Measurements from ENCODE around the gene UTP11. TPM values are rescaled to one million over a fixed set of nuclear protein-coding genes. Genes with fewer than 3 reads are reported as not detected.

The UTP11 gene
- total RNA-seq, 1 experiment from 2014 or later, result 72.9 TPM

- no peak for DNase-seq (ENCODE audit: low read depth)
Measured at GRCh38 chr1:38003261-38004250, 9.0 kb upstream of the UTP11 start.

- no peak for DNase-seq (ENCODE audit: low read depth)
Measured at GRCh38 chr1:38004284-38005108, 8.0 kb upstream of the UTP11 start.

GRCh38 chr1:38005195-38006007 is 7.1 kb upstream of the UTP11 start, which contains the start of gene FHL3:
FHL3 (minus strand) TSS chr1:38005514; CDS start chr1:37999412, 6,102 bp downstream.
- DNase-seq (ENCODE audit: low read depth), result peak; percentile 46

GRCh38 chr1:38006008-38006828 is 6.3 kb upstream of the UTP11 start:
- no peak for DNase-seq (ENCODE audit: low read depth)

GRCh38 chr1:38009088-38009840 is 3.3 kb upstream of the UTP11 start:
- peak; percentile 51 for DNase-seq (ENCODE audit: low read depth)

GRCh38 chr1:38009841-38010180 is 2.7 kb upstream of the UTP11 start:
- no peak for DNase-seq (ENCODE audit: low read depth)

GRCh38 chr1:38013227-38013622 is 691 bp downstream of the UTP11 start:
- no peak for DNase-seq (ENCODE audit: low read depth)

GRCh38 chr1:38014171-38014570 is 1.6 kb downstream of the UTP11 start:
- DNase-seq (ENCODE audit: low read depth), result no peak

- DNase-seq (ENCODE audit: low read depth), result no peak
Measured at GRCh38 chr1:38014724-38015424, 2.3 kb downstream of the UTP11 start.

GRCh38 chr1:38015978-38016725 is 3.6 kb downstream of the UTP11 start:
- DNase-seq (ENCODE audit: low read depth), result no peak

GRCh38 chr1:38018864-38019343 is 6.4 kb downstream of the UTP11 start:
- peak; percentile 56 for DNase-seq (ENCODE audit: low read depth)

- DNase-seq (ENCODE audit: low read depth), result no peak
Measured at GRCh38 chr1:38020396-38020795, 7.9 kb downstream of the UTP11 start.

- no peak for DNase-seq (ENCODE audit: low read depth)
Measured at GRCh38 chr1:38021969-38022368, 9.4 kb downstream of the UTP11 start.

- no peak for DNase-seq (ENCODE audit: low read depth)
Measured at GRCh38 chr1:38022810-38023209, 10.3 kb downstream of the UTP11 start.

- DNase-seq (ENCODE audit: low read depth), result no peak
Measured at GRCh38 chr1:38025233-38025632, 12.7 kb downstream of the UTP11 start.

GRCh38 chr1:38025664-38026063 is 13.1 kb downstream of the UTP11 start:
- DNase-seq (ENCODE audit: low read depth), result no peak

- peak; percentile 47 for DNase-seq (ENCODE audit: low read depth)
Measured at GRCh38 chr1:38026592-38027200, 14.2 kb downstream of the UTP11 start.
